ENCODE data around the gene WFDC12. TPM values are rescaled to one million over a fixed set of nuclear protein-coding genes. Genes with fewer than 3 reads are reported as not detected.

The WFDC12 gene
- total RNA-seq, 1 donor from 2014 or later, result not detected

- no peak for ATAC-seq (ENCODE audit: low read depth)
- POLR2A ChIA-PET, result no interaction called here
Measured at GRCh38 chr20:45082468-45082867, 41.8 kb downstream of the WFDC12 start.

GRCh38 chr20:45080867-45081624, 43.2 kb downstream of the WFDC12 start:
- TF ChIP-seq, protein P1, sequence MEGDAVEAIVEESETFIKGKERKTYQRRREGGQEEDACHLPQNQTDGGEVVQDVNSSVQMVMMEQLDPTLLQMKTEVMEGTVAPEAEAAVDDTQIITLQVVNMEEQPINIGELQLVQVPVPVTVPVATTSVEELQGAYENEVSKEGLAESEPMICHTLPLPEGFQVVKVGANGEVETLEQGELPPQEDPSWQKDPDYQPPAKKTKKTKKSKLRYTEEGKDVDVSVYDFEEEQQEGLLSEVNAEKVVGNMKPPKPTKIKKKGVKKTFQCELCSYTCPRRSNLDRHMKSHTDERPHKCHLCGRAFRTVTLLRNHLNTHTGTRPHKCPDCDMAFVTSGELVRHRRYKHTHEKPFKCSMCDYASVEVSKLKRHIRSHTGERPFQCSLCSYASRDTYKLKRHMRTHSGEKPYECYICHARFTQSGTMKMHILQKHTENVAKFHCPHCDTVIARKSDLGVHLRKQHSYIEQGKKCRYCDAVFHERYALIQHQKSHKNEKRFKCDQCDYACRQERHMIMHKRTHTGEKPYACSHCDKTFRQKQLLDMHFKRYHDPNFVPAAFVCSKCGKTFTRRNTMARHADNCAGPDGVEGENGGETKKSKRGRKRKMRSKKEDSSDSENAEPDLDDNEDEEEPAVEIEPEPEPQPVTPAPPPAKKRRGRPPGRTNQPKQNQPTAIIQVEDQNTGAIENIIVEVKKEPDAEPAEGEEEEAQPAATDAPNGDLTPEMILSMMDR (IDR thresholded peaks at IDR 0.05), result no peak
- no peaks in the 10 kb centered on the region for H3K27me3 Mint-ChIP-seq
- peaks cover 5% of the 10 kb centered on the region for H3K4me1 Mint-ChIP-seq
- ATAC-seq (ENCODE audit: low read depth), result no peak
- DNase-seq, result no peak
- H3K4me3 Mint-ChIP-seq, result no peak overlapping the region
- CTCF ChIA-PET, result no interaction called here
- H3K36me3 Mint-ChIP-seq (ENCODE audit: low read depth), result peaks cover 86% of the 10 kb centered on the region
- intact Hi-C loops (cut with micrococcal nuclease), result no loop called here
- peak overlapping the region; percentile 16 for H3K27ac Mint-ChIP-seq
- H3K9me3 Mint-ChIP-seq, result peaks cover 11% of the 10 kb centered on the region
- POLR2A ChIA-PET, result no interaction called here

More at GRCh38 chr20:45082468-45082867, 41.8 kb downstream of the WFDC12 start:
- CTCF ChIA-PET, result interaction anchor here (1.3 kb wide), 1 partner anchor 38 kb away, joined by 5 read pairs; no protein-coding TSS in a partner anchor
- TF ChIP-seq, protein P1 (IDR thresholded peaks at IDR 0.05), result no peak
- Mint-ChIP-seq H3K36me3 (ENCODE audit: low read depth) (peaks cover 82% of the 10 kb centered on the region), H3K4me1 (peaks cover 16% of the 10 kb centered on the region), H3K4me3 (no peak overlapping the region), H3K27me3 (no peaks in the 10 kb centered on the region), H3K27ac (no peak overlapping the region), H3K9me3 (peaks cover 13% of the 10 kb centered on the region)
- DNase-seq, result no peak
- intact Hi-C loops (cut with micrococcal nuclease), result no loop called here

- ChIA-PET CTCF (interaction anchor here (0.8 kb wide), 1 partner anchor 18 kb away, joined by 3 read pairs; no protein-coding TSS in a partner anchor), POLR2A (no interaction called here)
- TF ChIP-seq, protein P1 (IDR thresholded peaks at IDR 0.05), result no peak
- intact Hi-C loops (cut with micrococcal nuclease), result no loop called here
- Mint-ChIP-seq H3K36me3 (ENCODE audit: low read depth) (peaks cover 92% of the 10 kb centered on the region), H3K4me3 (no peak overlapping the region), H3K27me3 (no peaks in the 10 kb centered on the region), H3K27ac (no peak overlapping the region), H3K4me1 (no peaks in the 10 kb centered on the region), H3K9me3 (peaks cover 6% of the 10 kb centered on the region)
- ATAC-seq (ENCODE audit: low read depth) (no peak), DNase-seq (no peak)
Measured at GRCh38 chr20:45077559-45077958, 46.7 kb downstream of the WFDC12 start.

Other genes with a start within 250 kb of the WFDC12 start
- 234 and 246 TPM in 2 replicates for gene YWHAB, start 238.8 kb downstream of the WFDC12 start, total RNA-seq
- gene PABPC1L, start 214.4 kb downstream of the WFDC12 start, total RNA-seq, result 49.5 and 61.1 TPM in 2 replicates
- 18.2 and 22.7 TPM in 2 replicates for gene TOMM34, start 164.1 kb downstream of the WFDC12 start, total RNA-seq
- gene STK4, start 158.0 kb downstream of the WFDC12 start, total RNA-seq, result 219 and 245 TPM in 2 replicates
- not detected in 2 replicates for gene KCNS1, start 23.3 kb downstream of the WFDC12 start, total RNA-seq
- gene WFDC5, start 9.3 kb downstream of the WFDC12 start, total RNA-seq, result not detected in 2 replicates
- not detected in 2 replicates for gene PI3, start 50.4 kb upstream of the WFDC12 start, total RNA-seq
- not detected in 2 replicates for gene SEMG1, start 82.6 kb upstream of the WFDC12 start, total RNA-seq
- not detected in 2 replicates for gene SEMG2, start 96.9 kb upstream of the WFDC12 start, total RNA-seq
- gene SLPI, start 130.1 kb upstream of the WFDC12 start, total RNA-seq, result not detected in 2 replicates
- not detected in 2 replicates for gene RBPJL, start 182.4 kb upstream of the WFDC12 start, total RNA-seq
- not detected in 2 replicates for gene MATN4, start 183.8 kb upstream of the WFDC12 start, total RNA-seq
- not detected in 2 replicates for gene SDC4, start 224.0 kb upstream of the WFDC12 start, total RNA-seq
- 31.7 and 35.2 TPM in 2 replicates for gene SYS1, start 238.7 kb upstream of the WFDC12 start, total RNA-seq

All from activated B cell treated with CpG ODN at 0.5 μM for 24 hours (primary cell).